Measurements from ENCODE around the gene ANKRD37. TPM values are rescaled to one million over a fixed set of nuclear protein-coding genes. Genes with fewer than 3 reads are reported as not detected.

ANKRD37 gene
- total RNA-seq, 2 donors from 2014 or later: 10.1 to 22.4 TPM

- peaks cover 57% of the 10 kb centered on the region for H3K4me1 ChIP-seq
- no peak for DNase-seq
- ATAC-seq: no peak
- no peaks in the 10 kb centered on the region for H3K9me3 ChIP-seq
- H3K27ac ChIP-seq: peak overlapping the region in 1 of 4 donors; percentile 80
- no peak overlapping the region for H3K4me3 ChIP-seq
- H3K36me3 ChIP-seq (replicated peaks in 1 of 2; ENCODE audit: insufficient read depth in 1 of 2, low read depth in 2 of 2): no peaks in the 10 kb centered on the region
- TF ChIP-seq POLR2A (IDR thresholded peaks at IDR 0.05): no peak
- TF ChIP-seq, protein P1, sequence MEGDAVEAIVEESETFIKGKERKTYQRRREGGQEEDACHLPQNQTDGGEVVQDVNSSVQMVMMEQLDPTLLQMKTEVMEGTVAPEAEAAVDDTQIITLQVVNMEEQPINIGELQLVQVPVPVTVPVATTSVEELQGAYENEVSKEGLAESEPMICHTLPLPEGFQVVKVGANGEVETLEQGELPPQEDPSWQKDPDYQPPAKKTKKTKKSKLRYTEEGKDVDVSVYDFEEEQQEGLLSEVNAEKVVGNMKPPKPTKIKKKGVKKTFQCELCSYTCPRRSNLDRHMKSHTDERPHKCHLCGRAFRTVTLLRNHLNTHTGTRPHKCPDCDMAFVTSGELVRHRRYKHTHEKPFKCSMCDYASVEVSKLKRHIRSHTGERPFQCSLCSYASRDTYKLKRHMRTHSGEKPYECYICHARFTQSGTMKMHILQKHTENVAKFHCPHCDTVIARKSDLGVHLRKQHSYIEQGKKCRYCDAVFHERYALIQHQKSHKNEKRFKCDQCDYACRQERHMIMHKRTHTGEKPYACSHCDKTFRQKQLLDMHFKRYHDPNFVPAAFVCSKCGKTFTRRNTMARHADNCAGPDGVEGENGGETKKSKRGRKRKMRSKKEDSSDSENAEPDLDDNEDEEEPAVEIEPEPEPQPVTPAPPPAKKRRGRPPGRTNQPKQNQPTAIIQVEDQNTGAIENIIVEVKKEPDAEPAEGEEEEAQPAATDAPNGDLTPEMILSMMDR (IDR thresholded peaks at IDR 0.05): no peak
- intact Hi-C loops (cut with DNase I): no loop called here
- H3K27me3 ChIP-seq: no peaks in the 10 kb centered on the region
Measured at GRCh38 chr4:185382754-185383153, 13.9 kb upstream of the ANKRD37 start.

- Histone ChIP-seq H3K4me1 (peaks cover 55% of the 10 kb centered on the region), H3K27me3 (no peaks in the 10 kb centered on the region), H3K27ac (peak overlapping the region; percentile 48 to 80 (median 66)), H3K36me3 (replicated peaks in 1 of 2; ENCODE audit: insufficient read depth in 1 of 2, low read depth in 2 of 2) (no peaks in the 10 kb centered on the region), H3K9me3 (no peaks in the 10 kb centered on the region), H3K4me3 (no peak overlapping the region)
- WGBS, 2 donors: 15 to 27% methylated on average over 4 of the region's 4 CpGs
- intact Hi-C loops (cut with DNase I): no loop called here
- peak in 1 of 3 donors; percentile 41 for TF ChIP-seq POLR2A (IDR thresholded peaks at IDR 0.05)
- TF ChIP-seq, protein P1 (IDR thresholded peaks at IDR 0.05): no peak
- DNase-seq (peak; percentile 82 to 89 (median 86)), ATAC-seq (peak; percentile 89)
Measured at GRCh38 chr4:185383451-185383850, 13.2 kb upstream of the ANKRD37 start.

DNA sequence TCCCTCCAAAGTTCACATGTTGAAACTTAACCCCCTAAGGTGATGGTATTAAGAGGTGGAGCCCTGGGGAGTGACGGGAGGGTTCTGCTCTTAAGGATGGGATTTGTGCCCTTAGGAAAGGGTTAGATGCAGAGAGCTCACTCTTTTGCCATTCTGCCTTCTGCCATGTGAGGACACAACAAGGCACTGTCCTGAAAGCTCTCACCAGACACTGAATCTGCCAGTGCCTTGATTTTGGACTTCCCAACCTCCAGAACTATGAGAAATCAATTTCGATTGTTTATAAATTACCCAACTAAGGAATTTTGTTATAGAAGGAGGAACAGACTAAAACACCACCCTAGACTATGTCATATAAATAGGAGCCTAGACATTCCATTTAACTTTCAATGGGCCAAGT lies 12.6 kb upstream of the ANKRD37 start:
- DNase-seq (no peak), ATAC-seq (peak; percentile 1)
- no peak for TF ChIP-seq POLR2A (IDR thresholded peaks at IDR 0.05)
- TF ChIP-seq, protein P1 (IDR thresholded peaks at IDR 0.05): no peak
- peak overlapping the region; percentile 48 to 80 (median 66) for H3K27ac ChIP-seq
- 67 to 84% methylated on average over 2 of the region's 2 CpGs for WGBS, 2 donors
- no peaks in the 10 kb centered on the region for H3K27me3 ChIP-seq
- H3K4me1 ChIP-seq: peaks cover 49% of the 10 kb centered on the region
- intact Hi-C loops (cut with DNase I): no loop called here
- no peak overlapping the region for H3K4me3 ChIP-seq
- H3K36me3 ChIP-seq (replicated peaks in 1 of 2; ENCODE audit: insufficient read depth in 1 of 2, low read depth in 2 of 2): no peaks in the 10 kb centered on the region
- no peaks in the 10 kb centered on the region for H3K9me3 ChIP-seq

- DNase-seq (no peak), ATAC-seq (no peak)
- TF ChIP-seq, protein P1 (IDR thresholded peaks at IDR 0.05): no peak
- TF ChIP-seq POLR2A (IDR thresholded peaks at IDR 0.05): no peak
- H3K9me3 ChIP-seq: no peaks in the 10 kb centered on the region
- WGBS, 2 donors: 57 to 58% methylated on average over 10 of the region's 10 CpGs
- no peaks in the 10 kb centered on the region for H3K27me3 ChIP-seq
- peaks cover 40% of the 10 kb centered on the region for H3K4me1 ChIP-seq
- H3K4me3 ChIP-seq: no peak overlapping the region
- no peaks in the 10 kb centered on the region for H3K36me3 ChIP-seq (replicated peaks in 1 of 2; ENCODE audit: insufficient read depth in 1 of 2, low read depth in 2 of 2)
- H3K27ac ChIP-seq: no peak overlapping the region
- intact Hi-C loops (cut with DNase I): no loop called here
Measured at GRCh38 chr4:185384930-185385331, 11.7 kb upstream of the ANKRD37 start.

- Histone ChIP-seq H3K9me3 (no peaks in the 10 kb centered on the region), H3K4me1 (peaks cover 16% of the 10 kb centered on the region), H3K4me3 (no peak overlapping the region), H3K27me3 (no peaks in the 10 kb centered on the region), H3K27ac (no peak overlapping the region), H3K36me3 (replicated peaks in 1 of 2; ENCODE audit: insufficient read depth in 1 of 2, low read depth in 2 of 2) (no peaks in the 10 kb centered on the region)
- no peak for DNase-seq
- WGBS, 2 donors: 87 to 93% methylated on average over 12 of the region's 12 CpGs
- no peak for ATAC-seq
- TF ChIP-seq, protein P1 (IDR thresholded peaks at IDR 0.05): no peak
- no peak for TF ChIP-seq POLR2A (IDR thresholded peaks at IDR 0.05)
- intact Hi-C loops (cut with DNase I): no loop called here
Measured at GRCh38 chr4:185387957-185388356, 8.7 kb upstream of the ANKRD37 start.

All from body of pancreas (tissue), 4 donors.